Neural progenitor cell (in vitro differentiated cells): Measurements from ENCODE around the gene CACNA1C. TPM values are rescaled to one million over a fixed set of nuclear protein-coding genes. Genes with fewer than 3 reads are reported as not detected.

ENCODE experiments used
- DNase-seq: peaks from one replicate; pipeline ENCODE4 v3.0.0-alpha.2; 2016; ENCODE audit warnings: low spot score
- H2AFZ ChIP-seq: fragments of 200-600 bp; sonication (generic); replicated peaks from 2 replicates; pipeline ENCODE4 v1.6.1; 2016; ENCODE audit warnings: antibody characterized with exemption
- H3F3A ChIP-seq: fragments of 200-600 bp; sonication (generic); 2 replicates; pipeline ENCODE4 v1.6.1; 2016; ENCODE audit warnings: antibody characterized with exemption, low read depth
- H3K27ac ChIP-seq: fragments of 200-600 bp; sonication (generic); 2 replicates; pipeline ENCODE4 v1.5.1; 2016; ENCODE audit warnings: mild to moderate bottlenecking
- H3K27me3 ChIP-seq: fragments of 200-600 bp; sonication (generic); 2 replicates; pipeline ENCODE4 v1.6.1; 2016; ENCODE audit warnings: mild to moderate bottlenecking, moderate library complexity
- H3K36me3 ChIP-seq: fragments of 200-600 bp; sonication (generic); 2 replicates; pipeline ENCODE4 v1.5.1; 2016
- H3K4me1 ChIP-seq: fragments of 200-600 bp; sonication (generic); 2 replicates; pipeline ENCODE4 v1.6.1; 2016; ENCODE audit warnings: mixed run types
- H3K4me2 ChIP-seq: fragments of 200-600 bp; sonication (generic); 2 replicates; pipeline ENCODE4 v1.6.1; 2016
- H3K4me3 ChIP-seq: fragments of 200-600 bp; sonication (generic); 2 replicates; pipeline ENCODE4 v1.5.1; 2016
- H3K79me2 ChIP-seq: fragments of 200-600 bp; sonication (generic); 2 replicates; pipeline ENCODE4 v1.6.1; 2016; ENCODE audit warnings: low read depth
- H3K9ac ChIP-seq: fragments of 200-600 bp; sonication (generic); 2 replicates; pipeline ENCODE4 v1.6.1; 2016
- H3K9me3 ChIP-seq: fragments of 200-600 bp; sonication (generic); 2 replicates; pipeline ENCODE4 v1.5.1; 2016; ENCODE audit warnings: low read depth
- H4K20me1 ChIP-seq: fragments of 200-600 bp; sonication (generic); 2 replicates; pipeline ENCODE4 v1.6.1; 2016; ENCODE audit warnings: low read depth
- H3K27ac Mint-ChIP-seq: 3 replicates; pipeline ENCODE4 v1.8.0; 2021; ENCODE audit warnings: mixed read lengths
- H3K27me3 Mint-ChIP-seq: 2 replicates; pipeline ENCODE4 v1.8.0; 2022; ENCODE audit warnings: low read depth, mild to moderate bottlenecking, inconsistent platforms, moderate library complexity, mixed read lengths; ENCODE audit not compliant: insufficient read depth
- H3K36me3 Mint-ChIP-seq: 3 replicates; pipeline ENCODE4 v1.8.0; 2021; ENCODE audit warnings: mixed read lengths
- H3K4me1 Mint-ChIP-seq: 3 replicates; pipeline ENCODE4 v1.8.0; 2021; ENCODE audit warnings: mixed read lengths
- H3K4me3 Mint-ChIP-seq: 3 replicates; pipeline ENCODE4 v1.8.0; 2021; ENCODE audit warnings: mild to moderate bottlenecking, moderate library complexity, mixed read lengths
- H3K9me3 Mint-ChIP-seq: 3 replicates; pipeline ENCODE4 v1.8.0; 2020; ENCODE audit warnings: mixed read lengths
- EZH2 ChIP-seq: fragments of 200-600 bp; sonication (generic); IDR thresholded peaks from 2 replicates; pipeline ENCODE4 v1.6.1; 2017; ENCODE audit warnings: antibody characterized with exemption, mild to moderate bottlenecking, moderate library complexity
- EZH2phosphoT487 ChIP-seq: fragments of 200-600 bp; sonication (generic); IDR thresholded peaks from 2 replicates; pipeline ENCODE4 v1.6.1; 2017; ENCODE audit warnings: antibody characterized with exemption
- total RNA-seq: library from RNA; depleted of rRNA; stranded (reverse); fragments of >200 nt; gene quantifications from 2 replicates; pipeline ENCODE4 v1.2.3, GENCODE V29; 2015; ENCODE audit warnings: low replicate concordance
- TF ChIP-seq, protein P1 (sequence below): fragments of 200-600 bp; sonication (generic); IDR thresholded peaks from 2 replicates; pipeline ENCODE4 v1.5.1; 2017; ENCODE audit warnings: antibody characterized with exemption, mild to moderate bottlenecking

Gene CACNA1C
- total RNA-seq, 1 donor from 2014 or later: 2.7 TPM

DNA sequence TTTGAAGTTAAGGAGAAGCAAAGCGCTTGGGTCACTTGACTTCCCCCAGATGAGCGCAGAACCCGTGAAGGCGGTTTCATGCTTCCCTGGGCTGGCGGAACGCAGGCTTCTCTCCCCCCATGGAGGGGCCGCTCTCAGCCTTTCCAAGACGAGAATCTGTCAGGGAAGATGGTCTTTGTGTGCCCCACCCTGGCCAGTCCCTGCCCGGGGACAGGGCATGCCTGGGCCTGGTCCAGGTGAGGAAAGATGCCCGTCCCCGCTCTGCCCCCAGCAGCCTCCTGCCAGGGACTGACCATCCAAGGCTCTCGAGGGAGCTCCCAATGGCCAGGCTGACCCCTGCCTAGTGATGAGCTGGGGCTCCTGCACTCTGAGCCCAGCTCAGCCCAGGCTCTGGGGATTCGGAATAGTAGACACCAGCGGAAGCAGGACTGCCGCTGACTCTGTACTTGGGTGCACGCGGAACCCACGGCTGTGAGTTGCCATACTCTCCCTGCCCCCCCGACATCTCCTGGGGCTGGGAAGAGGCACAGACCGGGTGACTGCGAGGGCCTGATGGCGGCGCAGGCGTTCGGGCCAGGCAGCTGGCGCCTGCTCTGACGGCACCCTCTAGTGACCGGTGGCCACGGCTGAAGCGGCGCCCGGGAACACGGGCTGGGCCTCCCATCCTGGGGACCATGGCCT, 599.8 kb downstream of the CACNA1C start:
- Histone ChIP-seq H3K27ac (no peak overlapping the region), H3K9me3 (no peaks in the 10 kb centered on the region), H3K4me2 (no peak overlapping the region), H2AFZ (peak overlapping the region; percentile 7), H3K4me1 (no peaks in the 10 kb centered on the region), H3K4me3 (no peak overlapping the region), H3K36me3 (no peaks in the 10 kb centered on the region), H4K20me1 (no peaks in the 10 kb centered on the region), H3K27me3 (no peaks in the 10 kb centered on the region), H3F3A (no peaks in the 10 kb centered on the region), H3K9ac (no peak overlapping the region), H3K79me2 (no peaks in the 10 kb centered on the region)
- Mint-ChIP-seq H3K36me3 (no peaks in the 10 kb centered on the region), H3K9me3 (peaks cover 8% of the 10 kb centered on the region), H3K27me3 (peaks cover 2% of the 10 kb centered on the region), H3K4me1 (no peaks in the 10 kb centered on the region), H3K4me3 (no peak overlapping the region), H3K27ac (no peak overlapping the region)
- no peak for TF ChIP-seq EZH2phosphoT487
- TF ChIP-seq, protein P1, sequence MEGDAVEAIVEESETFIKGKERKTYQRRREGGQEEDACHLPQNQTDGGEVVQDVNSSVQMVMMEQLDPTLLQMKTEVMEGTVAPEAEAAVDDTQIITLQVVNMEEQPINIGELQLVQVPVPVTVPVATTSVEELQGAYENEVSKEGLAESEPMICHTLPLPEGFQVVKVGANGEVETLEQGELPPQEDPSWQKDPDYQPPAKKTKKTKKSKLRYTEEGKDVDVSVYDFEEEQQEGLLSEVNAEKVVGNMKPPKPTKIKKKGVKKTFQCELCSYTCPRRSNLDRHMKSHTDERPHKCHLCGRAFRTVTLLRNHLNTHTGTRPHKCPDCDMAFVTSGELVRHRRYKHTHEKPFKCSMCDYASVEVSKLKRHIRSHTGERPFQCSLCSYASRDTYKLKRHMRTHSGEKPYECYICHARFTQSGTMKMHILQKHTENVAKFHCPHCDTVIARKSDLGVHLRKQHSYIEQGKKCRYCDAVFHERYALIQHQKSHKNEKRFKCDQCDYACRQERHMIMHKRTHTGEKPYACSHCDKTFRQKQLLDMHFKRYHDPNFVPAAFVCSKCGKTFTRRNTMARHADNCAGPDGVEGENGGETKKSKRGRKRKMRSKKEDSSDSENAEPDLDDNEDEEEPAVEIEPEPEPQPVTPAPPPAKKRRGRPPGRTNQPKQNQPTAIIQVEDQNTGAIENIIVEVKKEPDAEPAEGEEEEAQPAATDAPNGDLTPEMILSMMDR: peak; percentile 41
- peak; percentile 51 for DNase-seq

DNA sequence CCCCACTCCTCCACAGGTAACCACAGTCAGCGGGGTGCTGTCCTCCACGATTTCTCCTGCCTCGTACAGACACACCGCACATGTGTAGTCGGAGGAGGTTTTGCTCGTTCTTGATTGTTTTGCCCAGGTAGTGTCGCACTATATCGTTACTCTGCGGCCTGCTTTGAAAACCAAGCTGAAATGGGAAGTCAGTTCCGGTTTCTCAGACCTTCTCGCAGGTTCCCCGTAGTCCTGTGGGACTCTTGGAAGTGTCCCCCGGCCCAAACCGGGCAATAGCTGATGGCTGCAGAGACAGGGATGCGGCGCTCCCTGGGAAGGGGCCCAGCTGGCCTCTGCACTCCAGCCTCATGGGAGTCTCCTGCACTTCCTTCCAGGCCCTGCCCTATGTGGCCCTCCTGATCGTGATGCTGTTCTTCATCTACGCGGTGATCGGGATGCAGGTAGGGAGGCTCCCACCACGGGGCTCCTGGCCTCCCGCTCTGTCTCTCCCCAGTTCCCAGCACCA, 600.7 kb downstream of the CACNA1C start:
- Histone ChIP-seq H3K4me2 (no peak overlapping the region), H3F3A (no peaks in the 10 kb centered on the region), H3K36me3 (no peaks in the 10 kb centered on the region), H3K79me2 (no peaks in the 10 kb centered on the region), H3K9ac (no peak overlapping the region), H3K9me3 (no peaks in the 10 kb centered on the region), H2AFZ (no peak overlapping the region), H3K27me3 (no peaks in the 10 kb centered on the region), H3K4me1 (no peaks in the 10 kb centered on the region), H3K4me3 (no peak overlapping the region), H4K20me1 (no peaks in the 10 kb centered on the region), H3K27ac (no peak overlapping the region)
- Mint-ChIP-seq H3K4me1 (no peaks in the 10 kb centered on the region), H3K9me3 (peaks cover 8% of the 10 kb centered on the region), H3K36me3 (no peaks in the 10 kb centered on the region), H3K4me3 (no peak overlapping the region), H3K27me3 (peaks cover 2% of the 10 kb centered on the region), H3K27ac (no peak overlapping the region)
- no peak for DNase-seq
- no peak for TF ChIP-seq EZH2
- TF ChIP-seq, protein P1: no peak
- no peak for TF ChIP-seq EZH2phosphoT487

- no peak overlapping the region for H3K4me3 Mint-ChIP-seq
- no peak overlapping the region for H3K27ac Mint-ChIP-seq
These were observed 601.5 kb downstream of the CACNA1C start for GRCh38 chr12:2654311-2654710.

More at GRCh38 chr12:2654311-2654710, 601.5 kb downstream of the CACNA1C start:
- no peak overlapping the region for H2AFZ ChIP-seq
- TF ChIP-seq, protein P1: no peak
- TF ChIP-seq EZH2phosphoT487 (no peak), EZH2 (no peak)
- Mint-ChIP-seq H3K36me3 (no peaks in the 10 kb centered on the region), H3K4me1 (no peaks in the 10 kb centered on the region), H3K27me3 (no peaks in the 10 kb centered on the region), H3K9me3 (peaks cover 8% of the 10 kb centered on the region)
- H3K4me2 ChIP-seq: no peak overlapping the region
- H3F3A ChIP-seq: no peaks in the 10 kb centered on the region
- no peaks in the 10 kb centered on the region for H3K4me1 ChIP-seq
- no peak overlapping the region for H3K4me3 ChIP-seq
- H3K36me3 ChIP-seq: no peaks in the 10 kb centered on the region
- no peaks in the 10 kb centered on the region for H3K27me3 ChIP-seq
- H4K20me1 ChIP-seq: no peaks in the 10 kb centered on the region
- no peak for DNase-seq
- no peak overlapping the region for H3K27ac ChIP-seq
- no peak overlapping the region for H3K9ac ChIP-seq
- no peaks in the 10 kb centered on the region for H3K79me2 ChIP-seq
- H3K9me3 ChIP-seq: no peaks in the 10 kb centered on the region
